Caco-2 (cell line): ENCODE results near the gene PDS5B. TPM values are rescaled to one million over a fixed set of nuclear protein-coding genes. Genes with fewer than 3 reads are reported as not detected.

ENCODE experiments used
- BruUV-seq: library from RNA; stranded (reverse); fragments of 400-500 nt; replicated peaks from 2 replicates; lab custom pipeline; 2021; lab: Mats Ljungman, UMichigan
- CTCF ChIA-PET: fragments of 300-600 bp; sonication (Branson Sonifier 250); formaldehyde crosslinking; loops from one replicate; lab custom pipeline; 2022; ENCODE audit warnings: antibody characterized with exemption; lab: Charles Lee
- POLR2A ChIA-PET: fragments of 300-600 bp; sonication (Branson Sonifier 250); formaldehyde crosslinking; loops from one replicate; lab custom pipeline; 2022; ENCODE audit warnings: antibody characterized with exemption; lab: Charles Lee
- DNase-seq, 2 experiments: peaks; one replicate each; pipeline versions ENCODE4 v3.0.0 to v3.0.0-alpha.2; 2020 to 2022
- H3K27me3 ChIP-seq: replicated peaks from 2 replicates; pipeline ENCODE4 v1.6.0; 2011; ENCODE audit warnings: low read length; ENCODE audit not compliant: control insufficient read depth, insufficient read depth
- H3K36me3 ChIP-seq: 2 replicates; pipeline ENCODE4 v1.5.1; 2011; ENCODE audit warnings: low read length; ENCODE audit not compliant: control insufficient read depth, insufficient read depth
- H3K4me1 ChIP-seq: fragments of 250-450 bp; sonication (Bioruptor Pico); 2 replicates; pipeline ENCODE4 v1.5.1; 2020; ENCODE audit warnings: mild to moderate bottlenecking
- H3K4me3 ChIP-seq: 2 replicates; pipeline ENCODE4 v1.5.1; 2011; ENCODE audit warnings: low read depth, mild to moderate bottlenecking, control low read depth, low read length
- H3K9me3 ChIP-seq: fragments of 250-450 bp; sonication (Bioruptor Pico); 2 replicates; pipeline ENCODE4 v1.5.1; 2020; ENCODE audit warnings: mild to moderate bottlenecking, moderate library complexity
- H3K27ac Mint-ChIP-seq: one replicate; pipeline ENCODE4 v1.8.0; 2022; ENCODE audit warnings: mixed read lengths; ENCODE audit not compliant: unreplicated experiment
- H3K27me3 Mint-ChIP-seq: one replicate; pipeline ENCODE4 v1.8.0; 2022; ENCODE audit warnings: mixed read lengths; ENCODE audit not compliant: insufficient read depth, unreplicated experiment
- H3K36me3 Mint-ChIP-seq: one replicate; pipeline ENCODE4 v1.8.0; 2022; ENCODE audit warnings: mild to moderate bottlenecking, mixed read lengths; ENCODE audit not compliant: insufficient read depth, unreplicated experiment
- H3K4me1 Mint-ChIP-seq: one replicate; pipeline ENCODE4 v1.8.0; 2022; ENCODE audit warnings: low read depth, mixed read lengths; ENCODE audit not compliant: unreplicated experiment
- H3K4me3 Mint-ChIP-seq: one replicate; pipeline ENCODE4 v1.8.0; 2022; ENCODE audit warnings: mild to moderate bottlenecking, moderate library complexity, mixed read lengths; ENCODE audit not compliant: unreplicated experiment
- H3K9me3 Mint-ChIP-seq: one replicate; pipeline ENCODE4 v1.8.0; 2022; ENCODE audit warnings: mixed read lengths; ENCODE audit not compliant: unreplicated experiment
- CTCF ChIP-seq, 2 experiments: fragments of 200-600 bp in 1 of 2; IDR thresholded peaks; 1 replicate in 1 of 2; 2 replicates in 1 of 2; pipeline versions ENCODE4 v1.5.1 to v1.8.0; 2011 to 2022; ENCODE audit warnings: antibody characterized with exemption in 1 of 2, control low read depth in 1 of 2, inconsistent platforms in 1 of 2, low read depth in 1 of 2, low read length in 1 of 2, mild to moderate bottlenecking in 1 of 2, moderate library complexity in 1 of 2; ENCODE audit not compliant: insufficient read depth in 1 of 2, severe bottlenecking in 1 of 2, unreplicated experiment in 1 of 2
- intact Hi-C: fragments of 100-400 bp; cut with micrococcal nuclease; formaldehyde crosslinking; loops from one replicate; pipeline ENCODE4 v1.10.0; 2022; ENCODE audit not compliant: unreplicated experiment
- total RNA-seq: library from RNA; stranded (reverse); gene quantifications from 2 replicates; pipeline ENCODE4 v1.2.3, GENCODE V29; 2022

The PDS5B gene
- total RNA-seq, 1 experiment from 2014 or later = 54.9 TPM

- DNase-seq = no peak
- H3K4me1 Mint-ChIP-seq = peaks cover 6% of the 10 kb centered on the region
- Histone ChIP-seq H3K36me3 (no peaks in the 10 kb centered on the region), H3K4me3 (no peak overlapping the region), H3K9me3 (no peaks in the 10 kb centered on the region), H3K4me1 (no peaks in the 10 kb centered on the region), H3K27me3 (no peaks in the 10 kb centered on the region)
- no peaks in the 10 kb centered on the region for H3K9me3 Mint-ChIP-seq
- TF ChIP-seq CTCF (IDR thresholded peaks at IDR 0.05; ENCODE audit: insufficient read depth in 1 of 2, low read depth in 1 of 2, low read length in 1 of 2, severe bottlenecking in 1 of 2, unreplicated experiment in 1 of 2) = no peak
- intact Hi-C loops = no loop called here
- H3K27ac Mint-ChIP-seq = no peak overlapping the region
- H3K4me3 Mint-ChIP-seq = no peak overlapping the region
- ChIA-PET CTCF (no interaction called here), POLR2A (no interaction called here)
- H3K36me3 Mint-ChIP-seq = peaks cover 6% of the 10 kb centered on the region
- BruUV-seq = no TSS peak
- no peaks in the 10 kb centered on the region for H3K27me3 Mint-ChIP-seq
Observed at GRCh38 chr13:32746474-32746873, 160.2 kb downstream of the PDS5B start.

GRCh38 chr13:32748305-32748704 is 162.1 kb downstream of the PDS5B start:
- Mint-ChIP-seq H3K27ac (no peak overlapping the region), H3K9me3 (no peaks in the 10 kb centered on the region), H3K4me3 (no peak overlapping the region), H3K27me3 (no peaks in the 10 kb centered on the region), H3K36me3 (peaks cover 6% of the 10 kb centered on the region), H3K4me1 (peaks cover 6% of the 10 kb centered on the region)
- intact Hi-C loops = no loop called here
- no peaks in the 10 kb centered on the region for H3K27me3 ChIP-seq
- H3K4me3 ChIP-seq = no peak overlapping the region
- no peaks in the 10 kb centered on the region for H3K9me3 ChIP-seq
- no peaks in the 10 kb centered on the region for H3K36me3 ChIP-seq
- TF ChIP-seq CTCF (IDR thresholded peaks at IDR 0.05; ENCODE audit: insufficient read depth in 1 of 2, low read depth in 1 of 2, low read length in 1 of 2, severe bottlenecking in 1 of 2, unreplicated experiment in 1 of 2) = no peak
- ChIA-PET CTCF (no interaction called here), POLR2A (no interaction called here)
- no TSS peak for BruUV-seq
- 0 out of 2 replicates have a peak, but pooled peaks cover 3% of the 10 kb centered on the region for H3K4me1 ChIP-seq
- no peak for DNase-seq

GRCh38 chr13:32751340-32751739 is 165.1 kb downstream of the PDS5B start:
- no peak overlapping the region for H3K4me3 Mint-ChIP-seq
- intact Hi-C loops = no loop called here
- ChIA-PET CTCF (no interaction called here), POLR2A (no interaction called here)
- H3K36me3 Mint-ChIP-seq = peaks cover 18% of the 10 kb centered on the region
- peaks cover 13% of the 10 kb centered on the region for H3K4me1 Mint-ChIP-seq
- Histone ChIP-seq H3K9me3 (no peaks in the 10 kb centered on the region), H3K36me3 (no peaks in the 10 kb centered on the region), H3K27me3 (no peaks in the 10 kb centered on the region), H3K4me1 (0 out of 2 replicates have a peak, but pooled peaks cover 3% of the 10 kb centered on the region), H3K4me3 (no peak overlapping the region)
- H3K9me3 Mint-ChIP-seq = no peaks in the 10 kb centered on the region
- no peak overlapping the region for H3K27ac Mint-ChIP-seq
- no peaks in the 10 kb centered on the region for H3K27me3 Mint-ChIP-seq
- TF ChIP-seq CTCF (IDR thresholded peaks at IDR 0.05; ENCODE audit: insufficient read depth in 1 of 2, low read depth in 1 of 2, low read length in 1 of 2, severe bottlenecking in 1 of 2, unreplicated experiment in 1 of 2) = no peak
- BruUV-seq = no TSS peak
- no peak for DNase-seq
